ENCODE results near the gene CARMIL1. TPM values are rescaled to one million over a fixed set of nuclear protein-coding genes. Genes with fewer than 3 reads are reported as not detected.

The CARMIL1 gene
- total RNA-seq, 1 donor from 2014 or later: 15.7 TPM

DNA sequence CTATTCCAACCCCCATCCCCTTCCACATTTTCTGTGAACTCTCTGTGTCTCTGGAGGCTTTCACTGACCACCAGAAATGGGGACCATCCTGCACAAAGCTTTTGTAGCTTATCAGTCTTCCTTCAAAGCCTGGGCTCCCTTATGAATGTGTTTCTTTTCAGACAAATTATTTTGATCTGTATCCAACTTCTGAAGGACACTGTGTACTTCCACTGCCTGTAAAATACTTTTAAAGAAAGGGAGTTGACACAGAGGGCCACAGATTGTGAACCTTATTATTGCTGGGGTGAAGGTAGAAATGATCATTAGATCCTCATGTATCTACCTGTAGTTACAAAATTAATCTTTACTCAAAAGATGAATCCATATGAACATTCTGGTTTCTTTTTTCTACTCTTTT lies 135.6 kb downstream of the CARMIL1 start:
- DNase-seq (ENCODE audit: low spot score in 2 of 2, unreplicated experiment in 2 of 2): no peak
- H3K36me3 Mint-ChIP-seq: peaks cover 2% of the 10 kb centered on the region
- TF ChIP-seq, protein P1, sequence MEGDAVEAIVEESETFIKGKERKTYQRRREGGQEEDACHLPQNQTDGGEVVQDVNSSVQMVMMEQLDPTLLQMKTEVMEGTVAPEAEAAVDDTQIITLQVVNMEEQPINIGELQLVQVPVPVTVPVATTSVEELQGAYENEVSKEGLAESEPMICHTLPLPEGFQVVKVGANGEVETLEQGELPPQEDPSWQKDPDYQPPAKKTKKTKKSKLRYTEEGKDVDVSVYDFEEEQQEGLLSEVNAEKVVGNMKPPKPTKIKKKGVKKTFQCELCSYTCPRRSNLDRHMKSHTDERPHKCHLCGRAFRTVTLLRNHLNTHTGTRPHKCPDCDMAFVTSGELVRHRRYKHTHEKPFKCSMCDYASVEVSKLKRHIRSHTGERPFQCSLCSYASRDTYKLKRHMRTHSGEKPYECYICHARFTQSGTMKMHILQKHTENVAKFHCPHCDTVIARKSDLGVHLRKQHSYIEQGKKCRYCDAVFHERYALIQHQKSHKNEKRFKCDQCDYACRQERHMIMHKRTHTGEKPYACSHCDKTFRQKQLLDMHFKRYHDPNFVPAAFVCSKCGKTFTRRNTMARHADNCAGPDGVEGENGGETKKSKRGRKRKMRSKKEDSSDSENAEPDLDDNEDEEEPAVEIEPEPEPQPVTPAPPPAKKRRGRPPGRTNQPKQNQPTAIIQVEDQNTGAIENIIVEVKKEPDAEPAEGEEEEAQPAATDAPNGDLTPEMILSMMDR (IDR thresholded peaks at IDR 0.05; ENCODE audit: unreplicated experiment): no peak
- H3K27me3 Mint-ChIP-seq (ENCODE audit: low read depth): no peaks in the 10 kb centered on the region
- H3K4me3 Mint-ChIP-seq: no peak overlapping the region
- peak overlapping the region; percentile 13 for H3K27ac Mint-ChIP-seq
- H3K9me3 Mint-ChIP-seq: peaks cover 4% of the 10 kb centered on the region
- H3K4me1 Mint-ChIP-seq: peaks cover 61% of the 10 kb centered on the region

DNA sequence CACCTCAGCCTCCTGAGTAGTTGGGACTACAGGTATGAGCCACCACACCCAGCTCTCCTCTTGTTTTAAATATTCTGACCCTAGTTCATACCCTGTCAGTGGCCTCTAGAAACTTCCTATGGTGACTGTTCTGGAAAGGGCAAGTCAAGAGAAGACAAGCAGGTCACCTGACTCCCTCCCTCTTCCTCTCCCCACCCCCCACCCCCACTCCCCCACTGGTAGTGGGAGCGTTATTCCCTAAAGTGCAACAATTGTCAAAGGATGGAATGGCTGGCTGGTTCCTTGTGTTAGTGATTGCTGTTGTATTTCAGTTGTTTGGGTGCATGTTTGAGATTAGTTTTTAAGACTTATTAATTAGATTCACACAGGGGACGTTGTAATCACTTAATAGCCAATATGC lies 136.1 kb downstream of the CARMIL1 start:
- no peak overlapping the region for H3K27ac Mint-ChIP-seq
- H3K36me3 Mint-ChIP-seq: peaks cover 6% of the 10 kb centered on the region
- peaks cover 61% of the 10 kb centered on the region for H3K4me1 Mint-ChIP-seq
- TF ChIP-seq, protein P1 (IDR thresholded peaks at IDR 0.05; ENCODE audit: unreplicated experiment): no peak
- no peak overlapping the region for H3K4me3 Mint-ChIP-seq
- no peak for DNase-seq (ENCODE audit: low spot score in 2 of 2, unreplicated experiment in 2 of 2)
- H3K9me3 Mint-ChIP-seq: peaks cover 8% of the 10 kb centered on the region
- no peaks in the 10 kb centered on the region for H3K27me3 Mint-ChIP-seq (ENCODE audit: low read depth)

DNA sequence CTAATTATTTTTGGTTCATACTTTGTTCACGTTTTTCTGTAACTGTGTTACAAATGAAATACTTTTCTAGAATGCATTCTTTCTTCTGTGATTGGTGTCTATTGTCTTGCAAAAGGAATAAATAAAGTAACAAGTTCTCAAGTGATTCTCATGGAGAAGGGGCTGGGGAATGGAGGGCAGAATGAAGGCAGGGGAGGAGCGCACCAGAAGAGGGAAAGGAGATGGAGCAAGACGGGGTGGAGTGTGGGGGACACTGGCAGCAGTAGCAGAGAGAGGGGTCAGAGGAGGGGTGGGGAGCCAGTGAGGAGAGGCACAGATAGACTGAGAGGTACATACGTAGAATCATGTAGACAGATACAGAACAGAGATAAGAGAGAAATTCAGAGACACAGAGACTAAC lies 136.5 kb downstream of the CARMIL1 start:
- DNase-seq (ENCODE audit: low spot score in 2 of 2, unreplicated experiment in 2 of 2): no peak
- H3K9me3 Mint-ChIP-seq: peaks cover 13% of the 10 kb centered on the region
- peaks cover 61% of the 10 kb centered on the region for H3K4me1 Mint-ChIP-seq
- TF ChIP-seq, protein P1 (IDR thresholded peaks at IDR 0.05; ENCODE audit: unreplicated experiment): no peak
- H3K27me3 Mint-ChIP-seq (ENCODE audit: low read depth): no peaks in the 10 kb centered on the region
- H3K4me3 Mint-ChIP-seq: no peak overlapping the region
- H3K36me3 Mint-ChIP-seq: peaks cover 10% of the 10 kb centered on the region
- no peak overlapping the region for H3K27ac Mint-ChIP-seq

DNA sequence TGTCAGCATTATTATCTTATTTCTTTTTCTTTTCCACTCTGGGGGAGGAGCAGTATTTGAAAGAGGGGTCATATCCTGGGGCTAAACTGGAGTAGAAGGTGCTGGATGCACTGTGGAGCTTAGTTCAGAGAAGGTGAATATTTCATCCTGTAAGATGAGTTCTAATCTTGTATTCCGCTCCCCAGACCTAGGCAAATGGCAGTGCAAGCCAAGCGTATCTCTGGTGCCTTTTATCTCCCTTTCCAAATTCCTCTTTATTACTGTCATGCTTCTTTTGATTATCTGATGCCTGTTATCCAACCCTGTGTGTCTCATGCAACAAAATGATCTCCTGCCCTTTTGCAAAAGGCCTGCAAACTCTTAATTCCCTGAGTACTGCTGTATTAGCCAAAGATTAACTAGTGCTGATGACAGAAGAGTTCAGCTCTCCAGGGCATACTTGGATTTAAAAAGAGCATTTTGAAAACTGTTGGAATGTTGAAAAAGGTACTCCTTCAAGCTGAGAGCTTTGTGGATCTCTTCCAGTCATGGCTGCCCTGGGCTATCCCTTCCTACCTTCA lies 138.0 kb downstream of the CARMIL1 start:
- TF ChIP-seq, protein P1 (IDR thresholded peaks at IDR 0.05; ENCODE audit: unreplicated experiment): no peak
- H3K27ac Mint-ChIP-seq: peak overlapping the region; percentile 72
- H3K4me1 Mint-ChIP-seq: peaks cover 61% of the 10 kb centered on the region
- H3K9me3 Mint-ChIP-seq: peaks cover 13% of the 10 kb centered on the region
- H3K36me3 Mint-ChIP-seq: peaks cover 10% of the 10 kb centered on the region
- no peak overlapping the region for H3K4me3 Mint-ChIP-seq
- no peak for DNase-seq (ENCODE audit: low spot score in 2 of 2, unreplicated experiment in 2 of 2)
- no peaks in the 10 kb centered on the region for H3K27me3 Mint-ChIP-seq (ENCODE audit: low read depth)

DNA sequence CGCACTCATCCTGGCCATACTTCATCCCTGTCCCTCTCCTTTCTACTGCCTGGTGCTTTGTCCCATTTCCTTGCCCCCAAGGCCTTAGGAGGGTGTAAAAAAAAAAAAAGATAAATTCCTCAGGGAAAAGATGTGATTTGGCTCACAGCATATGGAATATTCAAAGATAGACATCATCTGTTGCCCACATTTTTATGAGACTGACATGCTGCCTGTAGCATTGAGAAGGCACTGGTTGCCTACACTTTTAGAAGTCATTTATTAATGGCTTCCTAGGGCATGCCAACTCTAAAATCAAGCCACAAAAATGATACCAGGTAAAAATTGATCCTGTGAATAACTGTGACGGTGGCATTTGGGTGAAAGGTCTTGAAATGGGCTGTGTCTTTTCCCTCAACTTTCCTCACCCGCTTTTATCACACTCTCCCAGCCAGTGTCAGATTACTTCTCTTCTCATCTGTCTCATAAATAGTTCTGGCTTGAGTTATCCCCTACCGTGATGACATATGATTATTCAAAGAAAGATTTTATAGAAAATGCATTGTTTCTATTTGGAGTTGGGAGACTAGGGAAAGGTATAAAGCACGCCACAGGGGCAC lies 139.4 kb downstream of the CARMIL1 start:
- TF ChIP-seq, protein P1 (IDR thresholded peaks at IDR 0.05; ENCODE audit: unreplicated experiment): no peak
- peaks cover 13% of the 10 kb centered on the region for H3K9me3 Mint-ChIP-seq
- DNase-seq (ENCODE audit: low spot score in 2 of 2, unreplicated experiment in 2 of 2): no peak
- peak overlapping the region; percentile 7 for H3K27ac Mint-ChIP-seq
- H3K27me3 Mint-ChIP-seq (ENCODE audit: low read depth): no peaks in the 10 kb centered on the region
- H3K4me1 Mint-ChIP-seq: peaks cover 58% of the 10 kb centered on the region
- no peak overlapping the region for H3K4me3 Mint-ChIP-seq
- peaks cover 10% of the 10 kb centered on the region for H3K36me3 Mint-ChIP-seq

Data from mesothelial cell of epicardium (in vitro differentiated cells).